ENCODE results near the gene SLC43A2.
A peak's percentile ranks its signal among the peaks of the same experiment; 100 is the strongest.
"Not testable (repeated sequence)": the region's sequence is repeated elsewhere in the genome, so short reads cannot be mapped to it uniquely, and the experiment has no call there.

Gene SLC43A2

DNA sequence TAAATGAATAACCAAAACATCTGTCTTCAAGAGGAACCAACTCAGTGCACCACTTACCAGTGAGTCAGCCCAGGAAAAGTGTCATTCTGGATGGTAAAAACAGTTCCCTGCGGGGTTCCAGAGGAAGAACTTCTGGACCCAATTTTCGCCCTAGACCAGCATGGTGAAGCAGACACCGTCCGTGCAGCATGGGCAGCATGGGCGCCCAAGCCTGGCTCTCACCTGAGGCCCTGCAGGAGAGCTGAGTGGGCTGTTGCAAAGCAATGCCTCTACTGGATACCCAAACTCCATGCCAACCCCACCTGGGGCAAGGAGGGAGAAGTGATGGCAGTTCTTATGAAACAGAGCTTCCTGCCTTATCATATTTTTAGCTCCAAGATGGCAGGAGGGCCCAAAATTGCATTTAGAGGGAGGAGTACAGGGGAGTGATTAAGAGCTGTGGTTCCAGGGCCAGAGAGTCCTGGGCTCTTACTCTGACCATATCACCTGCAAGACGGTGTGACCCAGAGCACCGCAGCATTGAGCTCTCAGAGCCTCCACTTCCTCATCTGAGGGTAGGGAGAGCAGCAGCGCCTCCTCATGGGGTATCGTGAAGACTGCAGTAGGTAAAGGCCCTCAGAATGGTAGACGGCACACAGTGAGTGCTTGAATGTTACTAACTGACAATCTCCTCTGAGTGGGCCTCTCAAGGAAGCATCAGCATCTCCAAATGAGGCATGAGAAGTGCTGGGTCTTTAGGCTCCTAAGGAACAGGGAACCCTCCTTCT lies 95.6 kb downstream of the SLC43A2 start:
- peak; percentile 26 to 27 for DNase-seq

DNA sequence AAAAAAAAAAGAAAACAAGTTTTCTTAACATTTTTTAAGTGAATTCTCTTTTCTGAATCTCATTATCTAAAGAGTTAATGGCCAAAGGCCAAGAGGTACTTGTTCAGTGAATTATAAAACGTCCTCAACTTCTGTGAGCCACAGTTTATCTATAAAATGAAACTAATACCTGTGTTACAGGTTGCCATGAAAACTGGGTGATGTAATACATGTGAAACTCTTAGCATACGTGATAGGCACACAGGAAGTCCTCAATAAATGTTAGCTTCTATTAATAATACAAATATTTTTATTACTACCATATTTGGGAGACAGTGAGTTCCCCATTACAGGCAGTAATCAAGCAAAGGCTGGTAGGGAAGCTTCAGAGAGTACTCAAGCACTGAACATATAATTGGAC lies 98.8 kb downstream of the SLC43A2 start:
- no peak for DNase-seq

DNA sequence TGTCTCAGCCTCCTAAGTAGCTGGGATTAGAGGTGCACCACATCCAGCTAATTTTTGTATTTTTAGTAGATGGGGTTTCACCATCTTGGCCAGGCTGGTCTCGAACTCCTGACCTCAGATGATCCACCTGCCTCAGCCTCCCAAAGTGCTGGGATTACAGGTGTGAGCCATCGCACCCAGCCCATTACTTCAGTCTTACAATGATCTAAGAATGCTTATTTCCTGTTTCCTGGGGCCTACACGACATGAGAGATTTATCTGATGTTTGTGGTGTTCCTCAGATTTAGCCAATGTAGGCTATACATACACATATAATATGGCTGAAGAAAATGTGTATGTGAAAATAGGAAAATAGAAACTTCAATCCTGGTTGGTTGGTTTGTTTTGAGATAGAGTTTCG lies 101.8 kb downstream of the SLC43A2 start:
- DNase-seq, result not testable (repeated sequence)

DNA sequence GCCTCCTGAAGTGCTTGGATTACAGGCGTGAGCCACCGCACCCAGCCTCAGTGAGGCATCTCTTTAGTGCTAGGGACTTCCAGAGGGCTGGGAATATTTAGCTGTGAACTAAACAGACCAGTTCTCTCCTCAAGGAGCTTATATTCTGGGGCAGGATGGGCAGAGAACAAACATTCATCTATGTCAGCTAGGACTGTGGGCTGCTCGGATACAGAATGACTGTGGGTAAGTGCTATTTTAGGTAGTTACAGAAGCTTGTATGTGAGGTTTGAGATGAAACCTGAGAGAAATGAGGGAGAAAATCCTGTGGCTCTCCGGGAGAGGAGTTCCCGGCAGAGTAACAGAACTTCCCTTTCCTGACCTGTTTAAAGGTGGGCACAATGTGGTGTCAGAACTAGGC lies 106.0 kb downstream of the SLC43A2 start:
- DNase-seq, result no peak

DNA sequence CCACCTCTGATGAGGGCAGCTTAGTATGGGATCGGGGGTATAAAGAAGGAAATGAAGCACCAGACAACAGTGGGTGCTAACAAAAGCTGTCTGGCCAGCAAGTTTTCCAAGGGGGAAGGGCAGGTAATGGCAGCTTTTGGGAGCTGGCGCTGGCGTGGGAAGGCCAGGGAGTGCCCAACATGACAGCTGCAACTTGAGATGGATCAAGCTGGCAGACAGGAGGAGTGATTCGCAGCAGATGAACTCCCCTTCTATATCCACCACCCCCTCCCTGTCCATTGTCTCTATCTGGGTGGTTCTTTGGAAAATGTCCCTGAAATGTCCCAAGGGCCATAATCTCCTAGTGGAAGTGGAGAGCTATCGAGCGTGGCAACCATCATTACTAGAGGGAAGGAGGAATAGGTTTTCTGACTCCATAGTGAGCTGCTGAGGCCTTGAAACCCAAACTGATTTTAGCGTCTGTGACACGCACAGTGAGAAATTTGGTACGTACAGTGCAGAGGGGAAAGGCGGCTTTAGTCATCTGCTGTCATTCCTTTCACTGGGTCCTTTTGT lies 107.5 kb downstream of the SLC43A2 start:
- no peak for DNase-seq

DNA sequence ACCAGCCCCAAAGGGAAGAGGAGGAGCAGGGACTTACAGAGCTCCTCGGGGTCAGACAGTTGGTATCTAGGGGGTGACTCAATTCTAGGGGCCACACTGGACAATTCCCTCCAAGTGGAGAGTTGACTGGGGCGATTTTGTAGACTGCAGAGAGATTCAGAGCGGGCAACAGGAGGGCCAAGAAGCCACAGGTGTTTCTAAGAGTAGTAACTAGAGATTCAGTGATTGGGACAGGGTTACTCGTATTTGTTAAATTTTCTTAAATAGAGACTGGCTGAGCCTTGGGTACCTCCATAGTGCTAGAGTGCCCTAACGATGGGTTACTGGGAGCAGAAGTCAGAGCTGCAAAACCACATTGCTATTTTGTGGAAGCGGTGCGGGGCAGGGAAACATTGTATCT lies 109.0 kb downstream of the SLC43A2 start:
- DNase-seq, result no peak
